WTC11 (cell line): ENCODE measurements around the gene HFE. TPM values are rescaled to one million over a fixed set of nuclear protein-coding genes. Genes with fewer than 3 reads are reported as not detected.

ENCODE experiments used
- ARID4B ChIP-seq: sonication (generic); formaldehyde crosslinking; IDR thresholded peaks from 2 replicates; pipeline ENCODE4 v1.8.0; 2023; ENCODE audit warnings: missing genetic modification reagents, mild to moderate bottlenecking, borderline replicate concordance
- ATF2 ChIP-seq: sonication (generic); formaldehyde crosslinking; IDR thresholded peaks from 2 replicates; pipeline ENCODE4 v1.8.1; 2022; ENCODE audit warnings: low read depth, missing genetic modification reagents, borderline replicate concordance
- ATF6 ChIP-seq: sonication (generic); formaldehyde crosslinking; IDR thresholded peaks from 2 replicates; pipeline ENCODE4 v1.8.1; 2023; ENCODE audit warnings: mild to moderate bottlenecking, missing genetic modification reagents
- E2F1 ChIP-seq: sonication (generic); formaldehyde crosslinking; IDR thresholded peaks from 2 replicates; pipeline ENCODE4 v1.8.0; 2022; ENCODE audit warnings: mild to moderate bottlenecking, missing genetic modification reagents
- ERG ChIP-seq: fragments of 250-450 bp; sonication (Bioruptor Pico); IDR thresholded peaks from 2 replicates; pipeline ENCODE4 v1.8.0; 2021; ENCODE audit warnings: mild to moderate bottlenecking
- GTF2I ChIP-seq: fragments of 250-450 bp; sonication (Bioruptor Pico); conservative IDR thresholded peaks from 2 replicates; pipeline ENCODE4 v1.4.0; 2021; ENCODE audit warnings: mild to moderate bottlenecking
- KAT7 ChIP-seq: sonication (generic); formaldehyde crosslinking; IDR thresholded peaks from 2 replicates; pipeline ENCODE4 v1.8.1; 2023; ENCODE audit warnings: missing genetic modification reagents, mild to moderate bottlenecking, borderline replicate concordance
- MLX ChIP-seq: sonication (generic); formaldehyde crosslinking; IDR thresholded peaks from 2 replicates; pipeline ENCODE4 v1.8.1; 2023; ENCODE audit warnings: mild to moderate bottlenecking, missing genetic modification reagents, moderate library complexity
- MXD4 ChIP-seq: fragments of 250-450 bp; sonication (Bioruptor Pico); IDR thresholded peaks from 2 replicates; pipeline ENCODE4 v1.8.0; 2021; ENCODE audit warnings: mild to moderate bottlenecking, moderate library complexity, borderline replicate concordance
- NFATC4 ChIP-seq: fragments of 250-450 bp; sonication (Bioruptor Pico); IDR thresholded peaks from 2 replicates; pipeline ENCODE4 v1.9.0; 2021; ENCODE audit warnings: mild to moderate bottlenecking
- NFE2L1 ChIP-seq: sonication (generic); formaldehyde crosslinking; IDR thresholded peaks from 2 replicates; pipeline ENCODE4 v1.8.1; 2023; ENCODE audit warnings: missing genetic modification reagents
- NFYB ChIP-seq: sonication (generic); formaldehyde crosslinking; conservative IDR thresholded peaks from 2 replicates; pipeline ENCODE4 v1.8.0; 2022; ENCODE audit warnings: low read depth, missing genetic modification reagents
- NR2C2 ChIP-seq: sonication (generic); formaldehyde crosslinking; IDR thresholded peaks from 2 replicates; pipeline ENCODE4 v1.8.0; 2022; ENCODE audit warnings: mild to moderate bottlenecking, missing genetic modification reagents
- PREB ChIP-seq: sonication (generic); formaldehyde crosslinking; IDR thresholded peaks from 2 replicates; pipeline ENCODE4 v1.8.1; 2022; ENCODE audit warnings: mild to moderate bottlenecking, missing genetic modification reagents, moderate library complexity, borderline replicate concordance
- RELA ChIP-seq: sonication (generic); formaldehyde crosslinking; IDR thresholded peaks from 2 replicates; pipeline ENCODE4 v1.8.1; 2022; ENCODE audit warnings: missing genetic modification reagents, mild to moderate bottlenecking, borderline replicate concordance
- SMAD3 ChIP-seq: sonication (generic); formaldehyde crosslinking; IDR thresholded peaks from 2 replicates; pipeline ENCODE4 v1.8.0; 2022; ENCODE audit warnings: missing genetic modification reagents, mild to moderate bottlenecking, borderline replicate concordance
- USF2 ChIP-seq: sonication (generic); formaldehyde crosslinking; IDR thresholded peaks from 2 replicates; pipeline ENCODE4 v1.8.1; 2023; ENCODE audit warnings: mild to moderate bottlenecking, missing genetic modification reagents, moderate library complexity
- ZBTB21 ChIP-seq: sonication (generic); formaldehyde crosslinking; IDR thresholded peaks from 2 replicates; pipeline ENCODE4 v1.8.1; 2023; ENCODE audit warnings: mild to moderate bottlenecking, missing genetic modification reagents, borderline replicate concordance
- ZNF281 ChIP-seq: sonication (generic); formaldehyde crosslinking; IDR thresholded peaks from 2 replicates; pipeline ENCODE4 v1.8.0; 2023; ENCODE audit warnings: mild to moderate bottlenecking, missing genetic modification reagents
- ZNF416 ChIP-seq: fragments of 250-450 bp; sonication (Bioruptor Pico); IDR thresholded peaks from 2 replicates; pipeline ENCODE4 v1.9.0; 2021; ENCODE audit warnings: mild to moderate bottlenecking, inconsistent platforms
- ZNF671 ChIP-seq: fragments of 250-450 bp; sonication (Bioruptor Pico); IDR thresholded peaks from 2 replicates; pipeline ENCODE4 v1.8.0; 2021; ENCODE audit warnings: mild to moderate bottlenecking
- total RNA-seq: library from RNA; stranded (reverse); gene quantifications from 3 replicates; pipeline ENCODE4 v1.2.3, GENCODE V29; 2021

HFE gene
- total RNA-seq, 1 experiment from 2014 or later: 1.9 TPM

- TF ChIP-seq ARID4B (CRISPR knock-in tag) (peak; percentile 36; the same call in 1 of the 2 replicates), NR2C2 (CRISPR knock-in tag) (no peak), ERG (peak; percentile 100), PREB (CRISPR knock-in tag) (peak; percentile 36; the same call in 1 of the 2 replicates), ATF2 (no peak), KAT7 (CRISPR knock-in tag) (no peak), MLX (CRISPR knock-in tag) (no peak), RELA (no peak), NFYB (peak; percentile 51; the same call in 1 of the 2 replicates), GTF2I (no peak), USF2 (CRISPR knock-in tag) (no peak), ZBTB21 (CRISPR knock-in tag) (no peak), ZNF671 (CRISPR knock-in tag) (peak; percentile 99), MXD4 (CRISPR knock-in tag) (no peak), ZNF281 (CRISPR knock-in tag) (no peak; the same call in 1 of the 2 replicates), ZNF416 (peak; percentile 97), NFE2L1 (peak; percentile 71; the same call in 1 of the 2 replicates), ATF6 (CRISPR knock-in tag) (no peak), SMAD3 (CRISPR knock-in tag) (peak; percentile 76; the same call in 1 of the 2 replicates), E2F1 (CRISPR knock-in tag) (0 out of 2 replicates have a peak, but pooled peaks have one; percentile 13), NFATC4 (CRISPR knock-in tag) (peak; percentile 99)
These were observed 35.8 kb downstream of the HFE start (continued) for GRCh38 chr6:26122793-26123674.
